Effector CD4-positive, alpha-beta T cell (primary cell): ENCODE data around the gene PCDHGA1.
"Not testable (repeated sequence)": the region's sequence is repeated elsewhere in the genome, so short reads cannot be mapped to it uniquely, and the experiment has no call there.

Source experiments
- DNase-seq: peaks from one replicate; pipeline ENCODE4 v3.0.0-alpha.2; 2020

The PCDHGA1 gene

GRCh38 chr5:141349917-141350619 lies 19.8 kb downstream of the PCDHGA1 start, which contains the start of gene PCDHGB1:
TSS of gene PCDHGB1 (plus strand) at chr5:141350099. CDS start at chr5:141350261, 162 bp downstream.
- DNase-seq, result peak; percentile 16

DNA sequence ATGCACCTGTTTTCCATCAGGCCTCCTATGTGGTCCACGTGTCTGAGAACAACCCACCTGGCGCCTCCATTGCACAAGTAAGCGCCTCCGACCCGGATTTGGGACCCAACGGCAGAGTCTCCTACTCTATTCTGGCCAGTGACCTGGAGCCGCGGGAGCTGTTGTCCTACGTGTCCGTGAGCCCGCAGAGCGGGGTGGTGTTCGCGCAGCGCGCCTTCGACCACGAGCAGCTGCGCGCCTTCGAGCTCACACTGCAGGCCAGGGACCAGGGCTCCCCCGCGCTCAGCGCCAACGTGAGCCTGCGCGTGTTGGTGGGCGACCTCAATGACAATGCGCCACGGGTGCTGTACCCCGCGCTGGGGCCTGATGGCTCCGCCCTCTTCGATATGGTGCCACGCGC lies 21.3 kb downstream of the PCDHGA1 start:
- DNase-seq, result no peak

DNA sequence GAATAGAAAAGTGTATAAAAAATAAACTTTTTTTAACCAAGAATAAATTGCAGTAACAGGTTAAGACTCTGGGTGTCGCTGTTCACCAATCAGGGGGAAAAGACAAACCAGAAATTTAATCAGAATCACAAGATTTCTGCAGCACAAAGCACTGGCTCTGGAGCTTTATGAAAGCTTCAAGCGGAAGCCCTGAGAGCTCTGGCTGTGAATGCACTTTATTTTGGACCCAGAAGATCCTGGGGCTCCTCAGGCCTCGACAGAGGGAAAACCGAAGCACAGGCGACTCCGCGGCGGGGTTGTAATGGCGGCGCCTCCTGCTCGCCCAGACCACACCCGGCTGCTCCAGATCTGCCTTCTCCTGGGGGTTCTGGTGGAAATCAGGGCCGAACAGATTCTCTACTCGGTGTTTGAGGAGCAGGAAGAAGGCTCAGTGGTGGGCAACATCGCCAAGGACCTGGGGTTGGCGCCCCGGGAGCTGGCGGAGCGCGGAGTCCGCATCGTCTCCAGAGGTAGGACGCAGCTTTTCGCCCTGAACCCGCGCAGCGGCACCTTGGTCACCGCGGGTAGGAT lies 24.7 kb downstream of the PCDHGA1 start, which contains the start of gene PCDHGA4:
PCDHGA4 (plus strand) TSS at position 122 of the 570 bp plus-strand sequence; CDS start at position 209, 87 bp downstream.
- DNase-seq, result no peak

DNA sequence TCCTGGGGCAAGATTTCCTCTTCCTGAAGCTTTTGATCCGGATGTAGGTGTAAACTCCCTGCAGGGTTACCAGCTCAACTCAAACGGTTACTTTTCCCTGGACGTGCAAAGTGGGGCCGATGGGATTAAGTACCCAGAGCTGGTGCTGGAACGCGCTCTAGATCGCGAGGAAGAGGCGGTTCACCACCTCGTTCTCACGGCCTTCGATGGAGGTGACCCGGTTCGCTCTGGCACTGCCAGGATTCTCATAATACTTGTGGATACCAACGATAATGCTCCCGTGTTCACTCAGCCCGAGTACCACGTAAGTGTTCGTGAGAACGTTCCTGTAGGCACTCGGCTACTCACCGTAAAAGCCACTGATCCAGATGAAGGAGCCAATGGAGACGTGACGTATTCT lies 25.3 kb downstream of the PCDHGA1 start:
- DNase-seq, result no peak

GRCh38 chr5:141356133-141356532 lies 25.8 kb downstream of the PCDHGA1 start:
- DNase-seq, result no peak

GRCh38 chr5:141356950-141357349 lies 26.6 kb downstream of the PCDHGA1 start:
- DNase-seq, result no peak

DNA sequence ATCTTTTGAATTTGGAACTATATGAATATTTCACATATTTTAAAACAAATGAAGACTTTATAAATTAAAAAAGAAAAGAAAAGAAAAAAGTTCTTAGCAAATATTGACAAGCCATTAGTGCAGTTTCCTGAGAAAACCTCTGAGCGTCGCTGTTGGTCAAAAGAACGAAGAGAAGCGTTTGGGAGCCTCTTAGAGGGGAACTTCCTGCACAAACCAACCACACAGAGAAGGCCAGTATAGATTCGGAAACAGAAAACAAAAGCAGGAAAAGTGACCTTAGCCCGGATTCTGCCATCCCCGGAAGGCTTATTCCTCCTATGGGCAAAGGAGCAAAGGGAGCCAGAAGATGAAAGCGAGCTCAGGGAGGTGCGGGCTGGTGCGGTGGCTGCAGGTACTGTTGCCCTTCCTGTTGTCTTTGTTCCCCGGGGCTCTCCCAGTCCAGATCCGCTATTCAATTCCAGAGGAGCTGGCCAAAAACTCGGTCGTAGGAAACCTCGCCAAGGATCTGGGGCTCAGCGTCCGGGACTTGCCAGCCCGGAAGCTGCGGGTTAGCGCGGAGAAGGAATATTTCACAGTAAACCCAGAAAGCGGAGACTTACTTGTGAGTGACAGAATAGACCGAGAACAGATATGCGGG lies 29.6 kb downstream of the PCDHGA1 start, which contains the start of gene PCDHGB2:
PCDHGB2 (plus strand) TSS at position 205 of the 637 bp plus-strand sequence; CDS start at position 347, 142 bp downstream.
- no peak for DNase-seq

- DNase-seq, result no peak
These were observed 30.4 kb downstream of the PCDHGA1 start for GRCh38 chr5:141360685-141361084.

DNA sequence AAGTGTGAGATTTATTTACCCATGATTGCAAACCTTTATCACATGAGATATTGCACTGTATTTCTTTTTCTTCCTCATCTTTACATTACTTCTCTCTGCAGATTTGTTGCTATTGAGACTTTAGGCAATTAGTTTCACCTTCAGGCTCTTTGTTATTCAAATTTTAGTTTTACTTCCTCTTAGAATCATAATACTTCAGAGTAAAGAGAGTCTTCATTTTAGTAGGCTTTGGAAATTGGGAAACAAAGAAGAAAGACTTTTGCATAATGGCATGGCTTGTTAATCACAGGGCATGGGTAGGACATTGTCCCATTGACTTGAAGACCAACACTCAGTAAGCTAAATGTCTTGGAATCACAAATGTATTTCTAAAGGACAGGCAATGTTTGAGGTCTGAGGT lies 32.4 kb downstream of the PCDHGA1 start:
- no peak for DNase-seq

DNA sequence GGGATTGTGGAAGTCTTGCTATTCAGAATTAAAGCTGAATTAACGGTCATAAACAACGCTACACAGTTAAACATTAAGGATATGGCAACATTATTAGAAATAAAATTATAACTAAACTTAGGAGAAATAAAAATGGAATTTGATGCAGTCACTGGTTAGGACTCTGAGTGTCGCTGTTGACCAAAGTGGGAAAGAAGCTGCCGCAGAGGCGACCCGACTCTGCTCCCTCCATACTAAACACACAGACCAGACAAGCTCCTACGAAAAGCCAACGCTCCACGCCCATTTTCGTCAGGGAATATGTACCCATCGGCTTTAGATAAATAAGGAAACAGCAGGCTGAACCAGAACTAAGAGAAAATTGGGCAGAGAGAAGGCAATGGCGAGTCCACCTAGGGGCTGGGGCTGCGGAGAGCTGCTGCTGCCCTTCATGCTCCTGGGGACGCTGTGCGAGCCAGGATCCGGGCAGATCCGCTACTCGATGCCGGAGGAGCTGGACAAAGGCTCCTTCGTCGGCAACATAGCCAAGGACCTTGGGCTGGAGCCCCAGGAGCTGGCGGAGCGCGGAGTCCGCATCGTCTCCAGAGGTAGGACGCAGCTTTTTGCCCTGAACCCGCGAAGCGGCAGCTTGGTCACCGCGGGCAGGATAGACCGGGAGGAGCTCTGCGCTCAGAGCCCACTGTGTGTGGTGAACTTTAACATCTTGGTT lies 33.8 kb downstream of the PCDHGA1 start, which contains the start of gene PCDHGA5:
PCDHGA5 (plus strand) TSS at position 211 of the 709 bp plus-strand sequence; CDS start at position 380, 169 bp downstream.
- no peak for DNase-seq

- DNase-seq, result no peak
These were observed 35.9 kb downstream of the PCDHGA1 start for GRCh38 chr5:141366016-141366896.

DNA sequence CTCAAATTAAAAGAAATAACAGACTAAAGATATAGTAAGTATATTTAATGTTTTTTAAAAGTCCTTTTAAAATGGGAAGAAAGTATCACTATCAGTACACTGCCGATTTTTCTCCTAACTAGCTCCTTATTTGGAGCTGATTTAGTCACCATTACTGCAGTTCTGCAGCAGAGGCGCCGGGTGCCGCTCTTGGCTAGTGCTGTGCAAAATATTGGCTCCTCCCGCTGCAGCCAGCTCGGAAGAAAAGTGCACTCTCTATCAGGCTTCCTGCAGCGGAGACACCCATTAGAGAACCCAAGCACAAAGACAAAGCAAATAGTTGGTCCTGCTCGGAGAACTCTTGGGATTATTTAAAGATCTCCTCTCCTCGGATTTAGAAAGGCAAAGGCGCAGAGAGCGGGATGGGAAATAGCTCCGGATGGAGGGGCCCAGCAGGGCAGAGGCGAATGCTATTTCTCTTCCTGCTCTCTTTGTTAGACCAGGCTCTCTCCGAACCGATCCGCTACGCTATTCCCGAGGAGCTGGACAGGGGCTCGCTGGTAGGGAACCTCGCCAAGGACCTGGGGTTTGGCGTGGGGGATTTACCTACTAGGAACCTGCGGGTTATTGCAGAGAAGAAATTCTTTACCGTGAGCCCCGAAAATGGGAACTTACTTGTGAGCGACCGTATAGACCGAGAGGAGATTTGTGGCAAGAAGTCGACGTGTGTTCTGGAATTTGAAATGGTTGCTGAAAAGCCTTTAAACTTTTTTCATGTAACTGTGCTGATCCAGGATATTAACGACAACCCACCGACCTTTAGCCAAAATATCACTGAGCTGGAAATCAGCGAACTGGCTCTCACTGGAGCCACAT lies 39.9 kb downstream of the PCDHGA1 start, which contains the start of gene PCDHGB3:
PCDHGB3 (plus strand) TSS at position 249 of the 855 bp plus-strand sequence; CDS start at position 402, 153 bp downstream.
- no peak for DNase-seq

GRCh38 chr5:141371572-141372475 lies 41.5 kb downstream of the PCDHGA1 start:
- no peak for DNase-seq

GRCh38 chr5:141373673-141374317 lies 43.5 kb downstream of the PCDHGA1 start, which contains the start of gene PCDHGA6:
TSS of gene PCDHGA6 (plus strand) at chr5:141373891. CDS start at chr5:141374084, 193 bp downstream.
- DNase-seq, result no peak

- DNase-seq, result no peak
These were observed 44.3 kb downstream of the PCDHGA1 start for GRCh38 chr5:141374627-141375026.

- DNase-seq, result not testable (repeated sequence)
These were observed 45.3 kb downstream of the PCDHGA1 start for GRCh38 chr5:141375444-141376155.

DNA sequence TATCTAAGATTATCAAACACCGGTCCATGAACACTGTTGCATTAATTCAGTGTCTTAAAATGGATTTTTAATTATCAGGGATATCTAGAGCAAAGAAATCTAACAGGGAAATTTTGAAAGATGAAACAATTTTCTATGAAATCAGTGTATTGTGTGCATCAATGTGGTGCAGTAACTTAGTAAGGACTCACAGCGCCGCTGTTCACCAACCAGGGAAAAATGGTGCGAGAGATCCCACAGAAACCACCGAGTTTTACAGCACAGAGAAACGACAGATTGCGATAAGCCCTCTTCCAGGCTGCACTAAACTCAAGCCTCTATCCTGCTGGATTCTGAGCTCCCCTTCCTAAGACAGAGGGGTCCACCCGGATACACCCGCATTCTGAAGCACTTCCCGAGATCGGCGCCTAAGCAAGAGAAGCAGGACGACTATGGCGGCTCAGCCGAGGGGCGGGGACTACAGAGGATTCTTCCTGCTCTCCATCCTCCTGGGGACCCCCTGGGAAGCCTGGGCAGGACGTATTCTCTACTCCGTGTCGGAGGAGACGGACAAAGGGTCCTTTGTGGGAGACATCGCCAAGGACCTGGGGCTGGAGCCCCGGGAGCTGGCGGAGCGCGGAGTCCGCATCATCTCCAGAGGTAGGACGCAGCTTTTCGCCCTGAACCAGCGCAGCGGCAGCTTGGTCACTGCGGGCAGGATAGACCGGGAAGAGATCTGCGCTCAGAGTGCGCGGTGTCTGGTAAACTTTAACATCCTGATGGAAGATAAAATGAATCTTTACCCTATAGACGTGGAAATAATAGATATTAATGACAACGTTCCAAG lies 52.4 kb downstream of the PCDHGA1 start, which contains the start of gene PCDHGA7:
PCDHGA7 (plus strand) TSS at position 274 of the 826 bp plus-strand sequence; CDS start at position 432, 158 bp downstream.
- DNase-seq, result no peak
